Measurements from ENCODE around the gene NUP98. TPM values are rescaled to one million over a fixed set of nuclear protein-coding genes. Genes with fewer than 3 reads are reported as not detected.
A peak's percentile ranks its signal among the peaks of the same experiment; 100 is the strongest.
"Not testable (repeated sequence)": the region's sequence is repeated elsewhere in the genome, so short reads cannot be mapped to it uniquely, and the experiment has no call there.

Gene NUP98
- total RNA-seq, 1 experiment from 2014 or later, result 59.7 TPM

- no TSS peak for BruUV-seq (replicated peaks)
- DNase-seq, result no peak
These were observed 151.8 kb downstream of the NUP98 start for GRCh38 chr11:3645552-3645951.

GRCh38 chr11:3644817-3645235, 152.5 kb downstream of the NUP98 start, which contains the start of gene ART1:
ART1 (plus strand) TSS chr11:3645128; CDS start chr11:3659214, 14,086 bp downstream.
- no peak within 1 kb of the TSS for H3K4me3 ChIP-seq
- H3F3A ChIP-seq (ENCODE audit: insufficient read depth, low read depth), result no peaks in the 10 kb centered on the region
- BruUV-seq (replicated peaks), result no TSS peak
- no peaks in the 10 kb centered on the region for H3K79me2 ChIP-seq (ENCODE audit: low read depth)
- H4K20me1 ChIP-seq (ENCODE audit: insufficient read depth), result no peaks in the 10 kb centered on the region
- no peaks in the 10 kb centered on the region for H3K36me3 ChIP-seq (ENCODE audit: low read depth)
- ChIA-PET POLR2A (ENCODE audit: unreplicated experiment) (no interaction called here), CTCF (no interaction called here)
- no peak within 1 kb of the TSS for H2AFZ ChIP-seq
- H3K4me2 ChIP-seq, result no peak within 1 kb of the TSS
- DNase-seq, result no peak
- TF ChIP-seq CTCF (conservative IDR thresholded peaks at IDR 0.05) (no peak), EZH2 (IDR thresholded peaks at IDR 0.05; ENCODE audit: low read depth) (no peak)
- H3K9me3 ChIP-seq (ENCODE audit: insufficient read depth, low read depth), result no peaks in the 10 kb centered on the region
- peaks cover 11% of the 10 kb centered on the region for H3K27me3 ChIP-seq (ENCODE audit: insufficient read depth, low read depth)
- intact Hi-C loops (cut with micrococcal nuclease; ENCODE audit: unreplicated experiment), result no loop called here
- no peaks in the 10 kb centered on the region for H3K9me2 ChIP-seq (ENCODE audit: insufficient read depth)
- no peak within 1 kb of the TSS for H3K27ac ChIP-seq
- no peaks in the 10 kb centered on the region; the same call in 1 of the 2 replicates for H3K4me1 ChIP-seq (replicated peaks; ENCODE audit: insufficient read depth)

More at GRCh38 chr11:3645552-3645951, 151.8 kb downstream of the NUP98 start:
- Histone ChIP-seq H3K36me3 (ENCODE audit: low read depth) (no peaks in the 10 kb centered on the region), H3K4me2 (no peak overlapping the region), H3K9me3 (ENCODE audit: insufficient read depth, low read depth) (no peaks in the 10 kb centered on the region), H3K4me1 (replicated peaks; ENCODE audit: insufficient read depth) (no peaks in the 10 kb centered on the region; the same call in 1 of the 2 replicates), H3K27me3 (ENCODE audit: insufficient read depth, low read depth) (peaks cover 15% of the 10 kb centered on the region), H3K4me3 (no peak overlapping the region), H4K20me1 (ENCODE audit: insufficient read depth) (no peaks in the 10 kb centered on the region), H3K27ac (no peak overlapping the region), H3K9me2 (ENCODE audit: insufficient read depth) (no peaks in the 10 kb centered on the region), H3F3A (ENCODE audit: insufficient read depth, low read depth) (no peaks in the 10 kb centered on the region), H2AFZ (no peak overlapping the region), H3K79me2 (ENCODE audit: low read depth) (no peaks in the 10 kb centered on the region)
- CTCF ChIA-PET, result no interaction called here
- POLR2A ChIA-PET (ENCODE audit: unreplicated experiment), result no interaction called here
- TF ChIP-seq CTCF (conservative IDR thresholded peaks at IDR 0.05) (no peak), EZH2 (IDR thresholded peaks at IDR 0.05; ENCODE audit: low read depth) (no peak)
- intact Hi-C loops (cut with micrococcal nuclease; ENCODE audit: unreplicated experiment), result no loop called here

- H4K20me1 ChIP-seq (ENCODE audit: insufficient read depth); DNase-seq; H3K9me2 ChIP-seq (ENCODE audit: insufficient read depth); H2AFZ ChIP-seq; H3F3A ChIP-seq (ENCODE audit: insufficient read depth, low read depth); H3K9me3 ChIP-seq (ENCODE audit: insufficient read depth, low read depth); H3K79me2 ChIP-seq (ENCODE audit: low read depth); H3K36me3 ChIP-seq (ENCODE audit: low read depth); H3K27ac ChIP-seq; CTCF ChIA-PET; intact Hi-C loops (cut with micrococcal nuclease; ENCODE audit: unreplicated experiment); BruUV-seq (replicated peaks); H3K27me3 ChIP-seq (ENCODE audit: insufficient read depth, low read depth); H3K4me1 ChIP-seq (replicated peaks; ENCODE audit: insufficient read depth): not testable (repeated sequence)
- H3K4me3 ChIP-seq, result peak overlapping the region; percentile 55; the same call in 1 of the 2 replicates
- POLR2A ChIA-PET (ENCODE audit: unreplicated experiment), result interaction anchor here (0.6 kb wide), 1 partner anchor 198 kb away, joined by 10 read pairs; the partner anchor contains the start of gene RHOG
- H3K4me2 ChIP-seq, result peak overlapping the region; percentile 84
These were observed 154.2 kb downstream of the NUP98 start for GRCh38 chr11:3643102-3643546.
